Chondrocyte (in vitro differentiated cells): Measurements from ENCODE around the gene CFAP46. TPM values are rescaled to one million over a fixed set of nuclear protein-coding genes. Genes with fewer than 3 reads are reported as not detected.

Experiments
- DNase-seq: peaks from one replicate; pipeline ENCODE4 v3.0.0; 2021; ENCODE audit warnings: mixed read lengths, low spot score
- H3K27ac Mint-ChIP-seq: one replicate; pipeline ENCODE4 v1.8.0; 2021; ENCODE audit warnings: mild to moderate bottlenecking, moderate library complexity, mixed read lengths; ENCODE audit not compliant: unreplicated experiment
- H3K27me3 Mint-ChIP-seq: 2 replicates; pipeline ENCODE4 v1.8.0; 2021; ENCODE audit warnings: low read depth, mixed read lengths
- H3K36me3 Mint-ChIP-seq: 2 replicates; pipeline ENCODE4 v1.8.0; 2021; ENCODE audit warnings: low read depth, mixed read lengths
- H3K4me1 Mint-ChIP-seq: 2 replicates; pipeline ENCODE4 v1.8.0; 2021; ENCODE audit warnings: low read depth, mild to moderate bottlenecking, mixed read lengths
- H3K4me3 Mint-ChIP-seq: one replicate; pipeline ENCODE4 v1.8.0; 2021; ENCODE audit warnings: mild to moderate bottlenecking, moderate library complexity, mixed read lengths; ENCODE audit not compliant: unreplicated experiment
- H3K9me3 Mint-ChIP-seq: 2 replicates; pipeline ENCODE4 v1.8.0; 2021; ENCODE audit warnings: low read depth, mixed read lengths
- CTCF ChIP-seq: fragments of 200-600 bp; sonication (generic); IDR thresholded peaks from 2 replicates; pipeline ENCODE4 v1.5.0; 2021; ENCODE audit warnings: antibody characterized with exemption, mild to moderate bottlenecking, moderate library complexity
- total RNA-seq: library from RNA; stranded (reverse); gene quantifications from 3 replicates; pipeline ENCODE4 v1.2.1, GENCODE V29; 2021

Gene CFAP46
- total RNA-seq, 1 donor from 2014 or later, result 0.92 TPM

DNA sequence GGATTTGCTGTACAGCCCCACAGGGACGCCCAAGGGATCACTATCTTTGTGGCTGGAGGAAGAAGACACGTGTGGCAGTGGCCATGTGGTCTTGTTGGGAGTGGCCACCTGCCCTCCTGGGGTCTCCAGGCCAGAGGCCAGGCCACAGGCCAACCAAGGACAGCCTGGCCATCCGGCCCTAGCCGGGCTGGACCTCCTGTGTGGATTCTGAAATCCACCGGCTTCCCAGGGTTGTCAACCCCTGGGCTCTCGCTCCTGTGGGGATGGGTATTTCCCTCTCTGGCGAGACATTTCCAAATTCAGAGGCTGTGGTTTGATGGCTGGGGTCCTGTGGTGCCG, 31.5 kb upstream of the CFAP46 start:
- no peak for DNase-seq
- H3K27ac Mint-ChIP-seq, result no peak overlapping the region
- H3K9me3 Mint-ChIP-seq, result no peaks in the 10 kb centered on the region
- peaks cover 54% of the 10 kb centered on the region for H3K27me3 Mint-ChIP-seq
- H3K4me1 Mint-ChIP-seq, result no peaks in the 10 kb centered on the region
- no peak overlapping the region for H3K4me3 Mint-ChIP-seq
- no peak for TF ChIP-seq CTCF
- H3K36me3 Mint-ChIP-seq, result peaks cover 1% of the 10 kb centered on the region

GRCh38 chr10:132972986-132973902, 30.9 kb upstream of the CFAP46 start:
- peaks cover 54% of the 10 kb centered on the region for H3K27me3 Mint-ChIP-seq
- no peak overlapping the region for H3K4me3 Mint-ChIP-seq
- H3K27ac Mint-ChIP-seq, result no peak overlapping the region
- DNase-seq, result no peak
- no peak for TF ChIP-seq CTCF
- H3K36me3 Mint-ChIP-seq, result peaks cover 1% of the 10 kb centered on the region
- no peaks in the 10 kb centered on the region for H3K9me3 Mint-ChIP-seq
- H3K4me1 Mint-ChIP-seq, result no peaks in the 10 kb centered on the region

DNA sequence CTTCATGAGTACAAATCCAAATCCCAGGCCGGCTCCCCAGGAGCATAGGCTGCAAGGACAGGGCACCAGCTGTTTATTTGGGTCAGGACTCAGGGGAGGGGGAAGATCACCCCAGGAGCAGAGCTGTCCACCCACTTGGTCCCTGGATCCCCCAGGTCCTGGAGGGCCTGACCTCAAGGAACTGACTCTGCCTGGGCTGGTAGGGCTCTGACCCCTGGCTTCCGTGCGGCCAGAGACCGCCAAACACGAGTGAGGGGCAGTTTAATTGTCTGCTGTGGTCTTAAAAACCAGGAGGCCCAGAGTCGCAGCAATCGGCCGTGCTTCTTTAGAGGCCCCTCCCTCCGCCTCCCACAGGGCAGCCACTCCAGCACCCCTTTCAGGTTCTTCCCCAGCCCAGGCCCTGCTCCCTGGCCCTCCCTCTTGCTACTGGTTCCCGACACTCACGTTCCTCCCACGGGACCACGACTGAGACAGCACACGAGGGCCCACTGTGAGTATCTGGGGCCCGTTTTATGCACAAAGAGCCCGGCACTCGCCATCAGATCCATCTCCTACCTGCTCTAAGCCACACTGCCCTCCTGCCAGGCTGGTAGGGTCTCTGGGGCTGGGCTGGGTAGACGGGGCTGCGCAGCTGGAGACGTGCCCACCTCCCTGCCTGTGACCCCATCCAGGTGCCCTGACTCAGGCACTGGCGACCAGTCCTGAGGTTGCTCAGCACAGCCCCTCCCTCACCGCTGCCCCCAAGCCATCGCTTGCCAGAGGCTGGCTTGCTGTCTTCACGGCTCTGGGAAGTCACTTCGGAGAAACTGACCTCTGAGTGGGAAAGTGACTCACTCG, 30.0 kb upstream of the CFAP46 start:
- H3K27me3 Mint-ChIP-seq, result peaks cover 50% of the 10 kb centered on the region
- no peak overlapping the region for H3K27ac Mint-ChIP-seq
- H3K36me3 Mint-ChIP-seq, result peaks cover 1% of the 10 kb centered on the region
- no peaks in the 10 kb centered on the region for H3K9me3 Mint-ChIP-seq
- no peak for TF ChIP-seq CTCF
- DNase-seq, result no peak
- no peak overlapping the region for H3K4me3 Mint-ChIP-seq
- H3K4me1 Mint-ChIP-seq, result no peaks in the 10 kb centered on the region

DNA sequence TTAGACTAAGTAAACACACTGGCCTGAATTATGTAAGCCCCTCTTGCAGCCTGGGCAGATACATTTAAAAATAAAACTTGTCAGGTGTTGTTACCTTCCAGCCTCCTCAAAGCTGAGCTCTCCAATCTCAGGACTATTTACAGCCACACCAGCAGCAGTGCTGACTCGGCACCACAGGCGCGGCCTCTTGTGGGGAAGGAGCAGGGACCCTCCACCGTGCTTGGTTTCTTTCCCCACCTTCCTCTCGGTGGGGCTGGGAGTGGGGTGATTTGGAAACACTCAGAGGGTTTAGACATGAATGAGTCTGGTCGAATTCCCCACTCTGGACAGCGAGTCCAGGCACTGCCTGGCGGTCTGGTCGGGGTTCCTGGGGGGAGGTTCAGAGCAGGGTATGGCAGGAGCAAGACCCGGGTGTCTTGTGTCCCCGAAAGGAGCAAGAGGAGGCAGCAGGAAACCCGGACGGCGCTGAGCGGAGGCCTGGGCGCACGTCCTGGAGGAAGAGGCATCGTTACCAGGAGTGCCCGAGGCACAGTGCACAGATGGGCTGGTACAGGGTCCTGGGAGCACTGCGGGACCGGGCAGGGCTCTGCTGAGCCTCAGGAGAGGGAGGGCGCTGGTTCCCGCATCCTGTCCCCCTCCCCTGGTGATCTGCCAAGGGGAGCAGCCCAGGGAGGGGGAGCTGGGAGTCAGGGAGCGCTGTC, 29.2 kb upstream of the CFAP46 start:
- Mint-ChIP-seq H3K27me3 (peaks cover 48% of the 10 kb centered on the region), H3K4me1 (no peaks in the 10 kb centered on the region), H3K9me3 (no peaks in the 10 kb centered on the region), H3K27ac (no peak overlapping the region), H3K4me3 (no peak overlapping the region), H3K36me3 (peaks cover 1% of the 10 kb centered on the region)
- TF ChIP-seq CTCF, result no peak
- no peak for DNase-seq
